NB4 (cell line): ENCODE measurements around the gene CCDC50.

ENCODE experiments used
- DNase-seq: peaks from one replicate; pipeline ENCODE4 v3.0.0; 2010; ENCODE audit warnings: low read depth
- H3K4me3 ChIP-seq: one replicate; pipeline ENCODE4 v1.5.1; 2011; ENCODE audit warnings: mild to moderate bottlenecking, low read depth, low read length, moderate library complexity
- MYC ChIP-seq: IDR thresholded peaks from 2 replicates; pipeline ENCODE4 v1.6.1; 2011; ENCODE audit warnings: low read depth, low read length
- POLR2A ChIP-seq: IDR thresholded peaks from 2 replicates; pipeline ENCODE4 v1.6.1; 2011; ENCODE audit warnings: mild to moderate bottlenecking; ENCODE audit not compliant: insufficient read length; ENCODE audit errors: extremely low read depth
- TF ChIP-seq, protein P1 (sequence below): IDR thresholded peaks from one replicate; pipeline ENCODE4 v1.5.1; 2012; ENCODE audit warnings: low read depth, low read length
- TF ChIP-seq, protein P2 (sequence below): IDR thresholded peaks from 2 replicates; pipeline ENCODE4 v1.6.1; 2011; ENCODE audit warnings: low read depth, low read length

The CCDC50 gene

DNA sequence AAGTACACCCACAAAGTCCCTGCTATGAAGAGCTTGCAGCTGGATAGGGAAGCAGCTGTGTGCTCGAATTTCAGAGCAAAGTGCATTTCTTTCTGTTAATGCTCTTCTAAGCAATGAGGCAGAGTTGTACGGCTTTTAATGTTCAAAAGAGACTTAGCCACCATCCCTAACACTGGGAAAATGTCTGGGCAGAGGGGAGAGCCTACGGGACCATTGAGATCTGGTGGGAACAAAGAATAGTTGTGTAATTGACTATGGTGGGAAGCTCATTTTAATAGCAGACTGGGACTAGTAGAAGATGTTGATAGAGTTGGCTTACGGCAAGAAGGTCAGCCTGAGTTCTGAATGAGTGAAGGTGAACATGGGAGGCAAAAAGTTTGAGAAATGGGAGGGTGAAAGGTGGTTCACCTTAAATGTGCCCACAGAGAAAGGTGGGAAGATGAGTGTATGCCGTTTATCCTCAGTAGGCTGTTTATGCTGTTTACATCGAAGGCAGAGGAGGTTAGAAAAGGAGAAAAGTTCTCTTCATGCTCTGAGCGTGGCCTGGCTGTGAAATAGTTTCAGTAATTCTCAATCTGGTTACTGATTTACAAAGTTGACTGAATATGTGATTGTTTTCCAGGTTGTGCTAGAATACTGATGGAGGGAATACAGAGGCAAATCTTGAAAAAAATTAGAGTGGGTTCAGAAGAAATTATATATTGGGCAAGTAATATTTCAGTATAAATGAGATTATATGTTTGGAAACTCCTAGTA lies 24.0 kb downstream of the CCDC50 start:
- H3K4me3 ChIP-seq, result no peak overlapping the region
- no peak for DNase-seq
- TF ChIP-seq, protein P1, sequence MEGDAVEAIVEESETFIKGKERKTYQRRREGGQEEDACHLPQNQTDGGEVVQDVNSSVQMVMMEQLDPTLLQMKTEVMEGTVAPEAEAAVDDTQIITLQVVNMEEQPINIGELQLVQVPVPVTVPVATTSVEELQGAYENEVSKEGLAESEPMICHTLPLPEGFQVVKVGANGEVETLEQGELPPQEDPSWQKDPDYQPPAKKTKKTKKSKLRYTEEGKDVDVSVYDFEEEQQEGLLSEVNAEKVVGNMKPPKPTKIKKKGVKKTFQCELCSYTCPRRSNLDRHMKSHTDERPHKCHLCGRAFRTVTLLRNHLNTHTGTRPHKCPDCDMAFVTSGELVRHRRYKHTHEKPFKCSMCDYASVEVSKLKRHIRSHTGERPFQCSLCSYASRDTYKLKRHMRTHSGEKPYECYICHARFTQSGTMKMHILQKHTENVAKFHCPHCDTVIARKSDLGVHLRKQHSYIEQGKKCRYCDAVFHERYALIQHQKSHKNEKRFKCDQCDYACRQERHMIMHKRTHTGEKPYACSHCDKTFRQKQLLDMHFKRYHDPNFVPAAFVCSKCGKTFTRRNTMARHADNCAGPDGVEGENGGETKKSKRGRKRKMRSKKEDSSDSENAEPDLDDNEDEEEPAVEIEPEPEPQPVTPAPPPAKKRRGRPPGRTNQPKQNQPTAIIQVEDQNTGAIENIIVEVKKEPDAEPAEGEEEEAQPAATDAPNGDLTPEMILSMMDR, result no peak
- TF ChIP-seq, protein P2, sequence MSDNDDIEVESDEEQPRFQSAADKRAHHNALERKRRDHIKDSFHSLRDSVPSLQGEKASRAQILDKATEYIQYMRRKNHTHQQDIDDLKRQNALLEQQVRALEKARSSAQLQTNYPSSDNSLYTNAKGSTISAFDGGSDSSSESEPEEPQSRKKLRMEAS, result no peak
- TF ChIP-seq MYC (no peak), POLR2A (no peak)

DNA sequence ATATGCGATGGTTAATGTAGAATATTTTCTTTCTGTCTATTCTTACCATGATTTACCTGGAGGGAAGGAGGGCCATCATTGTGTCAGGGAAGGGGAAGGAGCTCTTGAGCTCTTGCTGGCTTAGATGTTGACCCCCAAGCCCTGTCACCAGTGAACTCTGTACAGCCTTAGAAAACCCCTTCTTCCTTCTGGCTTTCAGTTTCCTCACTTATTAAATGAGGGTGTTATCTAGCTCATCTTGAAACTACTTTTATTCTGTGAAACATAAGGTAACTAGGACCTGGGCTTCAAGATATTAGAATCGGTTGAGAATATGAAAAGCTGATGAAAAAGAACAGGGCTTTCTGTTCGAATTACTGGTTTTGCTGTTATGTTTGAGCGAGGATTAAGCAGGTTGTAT lies 26.2 kb downstream of the CCDC50 start:
- no peak overlapping the region for H3K4me3 ChIP-seq
- DNase-seq, result no peak
- TF ChIP-seq MYC, result no peak
- TF ChIP-seq, protein P2, result no peak
- TF ChIP-seq POLR2A, result no peak
- TF ChIP-seq, protein P1, result no peak

DNA sequence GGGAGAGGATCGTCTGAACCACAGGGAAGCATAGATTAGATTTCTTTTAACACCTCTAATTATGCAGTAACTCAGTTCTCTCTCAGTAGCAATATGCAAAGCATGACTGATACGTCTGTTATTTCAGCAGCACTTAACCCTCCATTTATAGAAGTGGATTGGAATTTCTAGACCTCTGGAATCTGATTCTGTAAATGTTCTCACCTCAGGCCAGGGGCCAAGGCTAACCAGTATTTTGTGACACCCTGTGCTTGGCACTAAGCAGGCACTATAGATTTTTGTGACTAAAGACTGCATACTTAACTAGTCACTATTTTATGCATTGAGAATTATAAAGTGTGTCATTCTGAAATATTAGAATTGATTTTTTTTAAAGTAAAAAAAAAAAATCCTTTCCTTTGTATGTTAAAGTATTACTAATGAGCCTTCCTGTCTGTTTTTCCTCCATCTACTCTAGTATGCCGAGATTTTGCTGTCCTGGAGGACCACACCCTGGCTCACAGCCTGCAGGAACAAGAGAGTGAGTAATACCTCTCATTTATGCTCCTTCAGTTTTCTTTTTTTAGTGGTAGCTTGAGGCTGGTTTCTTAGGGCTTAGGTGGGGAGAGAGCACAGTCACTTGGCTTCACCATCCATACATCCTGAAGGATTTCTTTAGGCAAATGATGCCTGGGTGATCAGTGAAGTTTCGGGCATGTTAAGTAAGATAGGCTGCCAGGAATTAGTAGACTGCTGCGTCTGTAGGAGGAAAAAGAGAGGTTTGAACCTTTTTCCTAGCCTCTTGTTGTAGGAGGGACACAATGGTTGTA lies 27.6 kb downstream of the CCDC50 start:
- H3K4me3 ChIP-seq, result no peak overlapping the region
- no peak for DNase-seq
- TF ChIP-seq, protein P2, result no peak
- TF ChIP-seq, protein P1, result no peak
- TF ChIP-seq MYC (no peak), POLR2A (no peak)

DNA sequence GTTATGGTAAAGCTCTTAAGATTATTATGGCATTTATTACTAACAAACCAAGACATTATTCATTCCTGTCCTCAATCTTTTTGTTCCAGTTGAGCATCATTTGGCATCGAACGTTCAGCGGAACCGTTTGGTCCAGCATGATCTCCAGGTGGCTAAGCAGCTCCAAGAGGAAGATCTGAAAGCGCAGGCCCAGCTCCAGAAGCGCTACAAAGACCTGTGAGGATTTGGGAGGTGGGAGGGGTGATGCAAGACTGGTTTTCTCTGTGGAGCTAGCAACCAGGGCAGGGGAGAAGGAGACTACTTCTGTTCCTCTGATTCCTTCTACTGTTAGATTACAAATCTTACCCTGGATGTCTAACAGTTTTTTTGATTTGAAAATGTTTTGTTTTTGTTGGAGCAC lies 28.7 kb downstream of the CCDC50 start:
- H3K4me3 ChIP-seq, result no peak overlapping the region
- TF ChIP-seq, protein P2, result no peak
- TF ChIP-seq, protein P1, result no peak
- TF ChIP-seq MYC (no peak), POLR2A (no peak)
- no peak for DNase-seq

DNA sequence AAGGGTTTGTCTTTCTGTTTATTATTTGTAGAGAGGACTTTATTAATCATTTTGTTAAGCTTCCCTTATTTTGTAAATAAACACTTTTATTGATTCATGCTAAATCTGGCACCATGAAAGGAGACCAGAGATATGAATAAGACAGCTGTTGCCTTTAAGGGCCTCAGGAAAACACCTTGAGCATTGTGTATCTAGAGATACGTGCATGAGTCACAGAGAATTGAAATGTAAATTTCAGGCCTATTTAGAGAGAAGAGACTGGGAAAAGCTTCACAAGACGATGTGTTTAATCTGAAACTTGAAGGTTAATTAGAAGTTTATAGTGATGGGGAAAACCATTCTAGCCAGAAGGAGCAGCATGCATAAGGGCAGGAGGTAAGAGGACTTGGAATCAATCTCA lies 29.7 kb downstream of the CCDC50 start:
- DNase-seq, result no peak
- TF ChIP-seq, protein P2, result no peak
- TF ChIP-seq MYC, result no peak
- TF ChIP-seq, protein P1, result no peak
- no peak for TF ChIP-seq POLR2A
- H3K4me3 ChIP-seq, result no peak overlapping the region
